HT-29 (cell line): ENCODE data around the gene FAM43B. TPM values are rescaled to one million over a fixed set of nuclear protein-coding genes. Genes with fewer than 3 reads are reported as not detected.

Experiments
- DNase-seq: peaks from one replicate; pipeline ENCODE4 v3.0.0-alpha.2; 2015; ENCODE audit warnings: low spot score
- total RNA-seq: library from RNA; depleted of rRNA; stranded (reverse); fragments of >200 nt; shearing (Covaris generic); gene quantifications from 2 replicates; pipeline ENCODE4 v1.2.3, GENCODE V29; 2014

Gene FAM43B
- total RNA-seq, 1 experiment from 2014 or later = not detected

- no peak for DNase-seq
Observed at GRCh38 chr1:20551161-20551560, 1.2 kb upstream of the FAM43B start.

DNA sequence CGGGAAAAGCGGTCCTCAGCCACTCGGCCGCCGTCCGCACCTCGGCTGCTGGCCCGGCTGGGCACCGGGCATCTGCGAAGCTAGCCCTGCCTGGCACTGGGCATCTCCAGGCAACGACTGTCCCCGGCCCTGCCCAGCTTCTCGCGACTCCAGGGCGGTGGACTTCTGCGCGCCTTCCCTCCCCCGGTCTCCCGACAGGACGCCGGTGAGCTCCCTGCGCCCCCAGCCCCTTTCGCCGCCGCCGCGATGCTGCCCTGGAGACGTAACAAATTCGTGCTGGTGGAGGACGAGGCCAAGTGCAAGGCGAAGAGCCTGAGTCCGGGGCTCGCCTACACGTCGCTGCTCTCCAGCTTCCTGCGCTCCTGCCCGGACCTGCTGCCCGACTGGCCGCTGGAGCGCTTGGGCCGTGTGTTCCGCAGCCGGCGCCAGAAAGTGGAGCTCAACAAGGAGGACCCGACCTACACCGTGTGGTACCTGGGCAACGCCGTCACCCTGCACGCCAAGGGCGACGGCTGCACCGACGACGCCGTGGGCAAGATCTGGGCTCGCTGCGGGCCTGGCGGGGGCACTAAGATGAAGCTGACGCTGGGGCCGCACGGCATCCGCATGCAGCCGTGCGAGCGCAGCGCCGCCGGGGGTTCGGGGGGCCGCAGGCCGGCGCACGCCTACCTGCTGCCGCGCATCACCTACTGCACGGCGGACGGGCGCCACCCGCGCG lies 514 bp downstream of the FAM43B start:
- DNase-seq = no peak

DNA sequence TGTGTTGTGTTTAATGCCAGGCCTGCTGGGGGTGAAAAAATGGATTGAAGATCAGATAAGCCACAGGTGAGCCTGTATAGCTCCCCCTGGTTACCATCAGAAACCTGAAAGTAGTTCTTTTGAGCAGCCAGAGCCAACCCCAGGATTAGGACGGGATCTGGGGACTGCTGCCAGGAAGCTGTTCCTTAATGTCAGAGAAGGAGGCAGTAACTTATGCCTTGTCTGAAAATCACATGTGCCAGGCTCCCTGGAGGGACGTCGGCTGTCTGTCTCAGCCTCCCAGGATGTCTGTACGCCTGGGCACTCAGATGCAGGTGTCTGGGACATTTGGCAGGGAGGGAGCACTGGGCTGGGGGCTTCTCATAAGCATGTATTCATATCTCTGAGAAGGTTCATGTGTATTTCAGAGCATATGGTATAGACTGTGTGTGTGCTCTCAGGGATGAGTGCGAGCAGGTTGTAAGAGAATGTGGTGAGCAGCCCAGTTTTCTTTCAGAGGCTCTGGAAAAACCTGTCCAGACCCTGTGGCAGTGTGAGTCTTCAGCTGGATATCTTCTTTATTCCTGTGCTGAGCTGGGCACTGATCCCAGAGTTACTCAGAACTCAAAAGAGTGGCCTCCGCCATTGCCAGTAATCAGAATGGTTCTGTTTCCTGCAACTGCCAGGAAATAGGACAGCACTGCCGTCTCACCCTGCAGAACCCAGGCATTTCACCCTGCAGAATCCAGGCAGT lies 2.8 kb downstream of the FAM43B start:
- DNase-seq = no peak

DNA sequence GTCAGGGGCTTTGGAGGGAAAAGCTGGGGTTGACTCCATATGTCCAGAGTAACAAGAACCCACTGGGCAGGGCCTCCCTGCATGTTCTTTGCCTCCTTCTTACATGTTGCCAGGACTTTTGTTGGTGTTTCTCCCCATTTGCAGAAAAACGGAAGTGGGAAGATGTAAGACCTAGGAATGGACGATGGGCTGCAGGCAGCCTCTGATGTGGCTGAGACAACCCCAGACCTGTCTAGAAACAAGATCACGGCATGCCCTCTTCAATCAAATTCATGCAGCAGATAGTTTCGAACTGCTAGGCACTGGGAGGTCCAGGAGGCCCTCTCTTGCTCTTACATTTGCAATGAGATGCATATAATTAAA lies 3.4 kb downstream of the FAM43B start:
- no peak for DNase-seq

GRCh38 chr1:20558191-20558590 lies 5.8 kb downstream of the FAM43B start:
- DNase-seq = no peak

- DNase-seq = no peak
Observed at GRCh38 chr1:20560966-20561365, 8.6 kb downstream of the FAM43B start.

DNA sequence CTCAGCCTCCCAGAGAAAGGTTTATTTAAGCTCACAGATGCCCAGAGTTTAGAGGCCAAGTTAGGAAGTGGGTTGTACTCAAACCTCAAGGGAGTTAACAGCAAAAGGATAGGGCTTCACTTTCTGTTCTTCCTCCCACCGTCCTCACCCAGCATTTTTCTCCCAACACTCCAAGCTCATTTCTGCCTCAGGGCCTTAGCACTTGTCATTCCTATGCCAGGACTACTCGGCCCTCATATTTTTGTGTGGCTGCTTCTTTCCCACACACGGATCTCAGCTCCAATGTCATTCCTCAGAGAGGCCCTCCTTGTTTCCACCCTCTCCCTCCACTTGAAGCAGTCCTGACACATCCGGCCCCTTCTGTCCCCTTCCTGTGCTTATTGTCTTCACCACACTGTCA lies 12.9 kb downstream of the FAM43B start:
- DNase-seq = no peak

- no peak for DNase-seq
Observed at GRCh38 chr1:20569523-20570098, 17.2 kb downstream of the FAM43B start.

DNA sequence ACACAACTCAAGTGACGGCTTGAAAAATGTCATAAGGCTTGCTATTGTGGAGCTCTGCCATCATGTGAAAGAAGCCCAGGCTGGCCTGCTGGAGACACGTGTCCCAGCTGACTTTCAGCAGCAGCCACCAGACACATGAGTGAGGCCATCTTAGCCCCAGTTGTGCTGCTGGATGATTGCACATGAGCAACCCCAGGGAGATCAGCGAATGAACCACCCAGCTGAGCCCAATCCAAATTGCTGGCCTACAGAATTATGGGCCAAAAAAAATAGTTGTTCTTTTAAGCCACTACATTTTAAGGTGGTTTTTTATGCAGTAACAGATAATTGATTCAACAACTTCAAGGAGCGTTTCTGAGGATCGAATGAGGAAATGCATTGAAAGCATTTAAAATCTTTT lies 19.1 kb downstream of the FAM43B start:
- no peak for DNase-seq

- DNase-seq = no peak
Observed at GRCh38 chr1:20573987-20574386, 21.6 kb downstream of the FAM43B start.

GRCh38 chr1:20574686-20575540 lies 22.5 kb downstream of the FAM43B start:
- DNase-seq = peak; percentile 79

DNA sequence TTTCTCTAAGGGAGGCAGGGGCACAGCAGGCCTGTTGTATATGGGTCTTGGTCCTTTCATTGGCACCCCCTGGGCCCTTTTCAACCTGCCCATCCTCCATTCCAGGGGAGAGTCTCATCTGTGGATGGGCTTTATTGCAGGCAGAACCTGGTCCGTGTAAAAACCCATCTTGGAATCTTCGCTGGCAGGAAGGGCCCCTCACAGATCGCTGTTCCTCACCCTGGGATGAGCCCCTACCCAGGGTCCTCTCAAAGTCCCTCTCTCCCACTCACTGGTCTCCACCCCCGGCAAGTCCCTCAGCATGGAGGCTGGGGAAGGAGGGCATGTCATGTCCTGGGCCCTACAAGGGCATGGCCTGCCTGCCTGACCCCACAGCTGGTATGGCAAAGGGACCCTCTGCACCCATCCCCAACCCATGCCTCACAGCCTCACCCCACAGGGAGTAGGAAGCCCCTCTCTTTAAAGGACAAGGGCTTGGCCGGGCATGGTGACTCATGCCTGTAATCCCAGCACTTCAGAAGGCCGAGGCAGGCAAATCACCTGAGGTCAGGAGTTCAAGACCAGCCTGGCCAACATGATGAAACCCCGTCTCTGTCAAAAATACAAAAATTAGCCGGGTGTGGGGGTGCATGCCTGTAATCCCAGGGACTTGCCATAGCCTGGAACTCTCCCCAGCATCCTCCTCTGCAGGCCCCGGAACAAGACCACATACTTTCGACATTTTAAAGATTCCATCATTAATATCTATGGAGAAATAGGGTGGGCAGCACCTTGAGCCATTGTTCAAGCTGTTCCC lies 23.4 kb downstream of the FAM43B start:
- DNase-seq = no peak

GRCh38 chr1:20578062-20578461 lies 25.7 kb downstream of the FAM43B start:
- no peak for DNase-seq

GRCh38 chr1:20578721-20579395 lies 26.5 kb downstream of the FAM43B start:
- no peak for DNase-seq

- no peak for DNase-seq
Observed at GRCh38 chr1:20584890-20585289, 32.5 kb downstream of the FAM43B start.

GRCh38 chr1:20586953-20587660 lies 34.7 kb downstream of the FAM43B start:
- DNase-seq = no peak

DNA sequence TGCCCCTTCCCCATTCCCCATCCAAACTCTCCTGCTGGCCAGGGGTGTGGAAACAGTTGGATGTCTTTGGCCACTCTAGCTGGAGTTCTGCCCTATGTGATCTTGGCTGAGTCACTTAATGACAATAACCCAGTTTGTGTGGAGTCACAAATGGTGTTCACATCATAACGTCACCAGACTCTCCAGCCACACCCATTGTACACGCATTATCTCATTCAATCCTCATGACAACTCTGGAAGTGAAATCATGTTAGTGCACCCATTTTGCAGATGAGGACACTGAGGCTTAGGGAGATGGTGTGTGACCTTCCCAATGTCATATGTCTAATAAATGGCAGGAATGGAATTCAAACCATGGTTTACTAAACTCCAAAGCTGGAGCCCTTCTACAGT lies 35.3 kb downstream of the FAM43B start:
- DNase-seq = no peak

GRCh38 chr1:20588634-20589225 lies 36.4 kb downstream of the FAM43B start, which contains the start of gene CDA:
CDA (plus strand) TSS chr1:20589097; CDS start chr1:20589130, 33 bp downstream.
- peak; percentile 59 for DNase-seq
